K562 (cell line): Measurements from ENCODE around the gene ZNF791. TPM values are rescaled to one million over a fixed set of nuclear protein-coding genes. Genes with fewer than 3 reads are reported as not detected.

Experiments used
- ATAC-seq: fragments of 200-7000 bp; cut with Tn5 transposase; 3 replicates; pipeline ENCODE4 v1.9.1; 2020; ENCODE audit warnings: moderate library complexity
- BruUV-seq: library from RNA; stranded (reverse); fragments of 400-500 nt; replicated peaks from 2 replicates; lab custom pipeline; 2021; lab: Mats Ljungman, UMichigan
- CTCF ChIA-PET: fragments of 300-600 bp; formaldehyde crosslinking; extraction: SDS; loops from one replicate; lab custom pipeline; 2021; ENCODE audit warnings: low intra/inter-chr PET ratio; lab: Yijun Ruan, JAX
- POLR2A ChIA-PET: fragments of 300-600, 350-650 bp; sonication (Branson Sonifier 250); formaldehyde crosslinking; extraction: SDS; loops from one replicate; lab custom pipeline; 2021; ENCODE audit warnings: antibody characterized with exemption, inconsistent platforms; lab: Yijun Ruan, JAX
- DNase-seq, 4 experiments: peaks; one replicate each; pipeline versions ENCODE4 v3.0.0 to v3.0.0-alpha.2; 2011 to 2018; ENCODE audit warnings: low spot score in 3 of 4, mixed read lengths in 3 of 4; ENCODE audit errors: extremely low read depth in 1 of 4
- FAIRE-seq: peaks from 2 replicates; lab custom pipeline; 2011; peaks lifted over from hg19 to GRCh38; lab: Jason Lieb, UNC
- H2AFZ ChIP-seq: 2 replicates; pipeline ENCODE4 v1.6.0; 2011; ENCODE audit warnings: low read depth, low read length, control low read depth, inconsistent platforms
- H3K27ac ChIP-seq: fragments of 200-600 bp; 3 replicates; pipeline ENCODE4 v1.8.0; 2011; ENCODE audit warnings: low read depth, mild to moderate bottlenecking, control low read depth, inconsistent platforms, low read length, moderate library complexity, mixed read lengths; ENCODE audit errors: extremely low read depth
- H3K27me3 ChIP-seq, 2 experiments: fragments of 300-600 bp in 1 of 2; 2 replicates in 1 of 2; 3 replicates in 1 of 2; pipeline versions ENCODE4 v1.6.0 to v1.8.0; 2011; ENCODE audit warnings: inconsistent platforms in 2 of 2, low read length in 2 of 2, mild to moderate bottlenecking in 1 of 2, mixed read lengths in 1 of 2, moderate library complexity in 1 of 2; ENCODE audit not compliant: control insufficient read depth in 2 of 2, insufficient read depth in 2 of 2
- H3K36me3 ChIP-seq: fragments of 300-600 bp; 3 replicates; pipeline ENCODE4 v1.8.0; 2011; ENCODE audit warnings: mild to moderate bottlenecking, low read length, inconsistent platforms; ENCODE audit not compliant: control insufficient read depth, insufficient read depth
- H3K4me1 ChIP-seq, 2 experiments: fragments of 200-600 bp in 1 of 2; replicated peaks in 1 of 2; 2 replicates in 1 of 2; 3 replicates in 1 of 2; pipeline versions ENCODE4 v1.5.1 to v1.8.0; 2011; ENCODE audit warnings: inconsistent platforms in 2 of 2, low read length in 2 of 2, mild to moderate bottlenecking in 1 of 2, mixed read lengths in 1 of 2, moderate library complexity in 1 of 2; ENCODE audit not compliant: control insufficient read depth in 2 of 2, insufficient read depth in 2 of 2
- H3K4me2 ChIP-seq: 2 replicates; pipeline ENCODE4 v1.6.1; 2011; ENCODE audit warnings: low read length, control low read depth, inconsistent platforms, mixed read lengths; ENCODE audit not compliant: insufficient read depth
- H3K4me3 ChIP-seq: fragments of 200-600 bp; sonication (generic), shearing (Covaris generic); 2 replicates; pipeline ENCODE4 v1.5.1; 2016; ENCODE audit warnings: control low read depth, inconsistent platforms
- H3K79me2 ChIP-seq: fragments of 200-600 bp; 3 replicates; pipeline ENCODE4 v1.8.0; 2011; ENCODE audit warnings: low read length, inconsistent platforms; ENCODE audit not compliant: control insufficient read depth, insufficient read depth
- H3K9ac ChIP-seq, 2 experiments: 2 replicates each; pipeline versions ENCODE4 v1.6.0 to v1.6.1; 2011; ENCODE audit warnings: low read depth in 2 of 2, low read length in 2 of 2, control low read depth in 1 of 2, inconsistent platforms in 1 of 2, mild to moderate bottlenecking in 1 of 2, mixed read lengths in 1 of 2; ENCODE audit not compliant: insufficient read depth in 1 of 2
- H3K9me1 ChIP-seq: one replicate; pipeline ENCODE4 v1.6.0; 2011; ENCODE audit warnings: inconsistent platforms, mild to moderate bottlenecking, low read length, moderate library complexity; ENCODE audit not compliant: control insufficient read depth, insufficient read depth
- H3K9me3 ChIP-seq: replicated peaks from 2 replicates; pipeline ENCODE4 v1.5.1; 2011; ENCODE audit warnings: low read depth, low read length, inconsistent platforms; ENCODE audit not compliant: control insufficient read depth, insufficient read depth
- H4K20me1 ChIP-seq: replicated peaks from 2 replicates; pipeline ENCODE4 v1.6.1; 2011; ENCODE audit warnings: low read length, inconsistent platforms, mixed read lengths; ENCODE audit not compliant: control insufficient read depth, insufficient read depth
- BRF2 ChIP-seq: IDR thresholded peaks from 3 replicates; pipeline ENCODE4 v1.6.1; 2011; ENCODE audit warnings: borderline replicate concordance, mild to moderate bottlenecking; ENCODE audit not compliant: insufficient read length, insufficient read depth
- DPF2 ChIP-seq: fragments of 450-650 bp; IDR thresholded peaks from 2 replicates; pipeline ENCODE4 v1.6.1; 2016
- HDAC6 ChIP-seq: IDR thresholded peaks from 2 replicates; pipeline ENCODE4 v1.6.1; 2012; ENCODE audit warnings: low read depth, mild to moderate bottlenecking, control low read depth, inconsistent platforms, low read length, moderate library complexity
- JUN ChIP-seq, 2 experiments: sonication (generic) in 1 of 2; formaldehyde crosslinking in 1 of 2; IDR thresholded peaks; 2 replicates each; pipeline versions ENCODE4 v1.6.1 to v1.8.0; 2012 to 2022; ENCODE audit warnings: borderline replicate concordance in 2 of 2, mild to moderate bottlenecking in 2 of 2, improper control_type of control experiment in 1 of 2, low read depth in 1 of 2, low read length in 1 of 2, missing genetic modification reagents in 1 of 2
- NCOA6 ChIP-seq: fragments of 450-650 bp; IDR thresholded peaks from 2 replicates; pipeline ENCODE4 v1.6.1; 2017; ENCODE audit warnings: mild to moderate bottlenecking
- NFE2 ChIP-seq: IDR thresholded peaks from 2 replicates; pipeline ENCODE4 v1.6.1; 2014; ENCODE audit warnings: antibody characterized with exemption, low read depth
- PHF20 ChIP-seq: fragments of 450-650 bp; IDR thresholded peaks from 2 replicates; pipeline ENCODE4 v1.6.1; 2018; ENCODE audit not compliant: partially characterized antibody
- PKNOX1 ChIP-seq: fragments of 450-650 bp; IDR thresholded peaks from 2 replicates; pipeline ENCODE4 v1.6.1; 2016
- RBFOX2 ChIP-seq: fragments of 200-400 bp; formaldehyde crosslinking; IDR thresholded peaks from 2 replicates; pipeline ENCODE4 v1.6.1; 2017; ENCODE audit warnings: low read depth, mild to moderate bottlenecking, low read length, moderate library complexity
- TAF15 ChIP-seq: fragments of 200-400 bp; formaldehyde crosslinking; IDR thresholded peaks from 2 replicates; pipeline ENCODE4 v1.6.1; 2017; ENCODE audit warnings: mild to moderate bottlenecking, low read depth, low read length, moderate library complexity
- TAL1 ChIP-seq: fragments of 450-650 bp; IDR thresholded peaks from 2 replicates; pipeline ENCODE4 v1.6.1; 2016; ENCODE audit warnings: mild to moderate bottlenecking
- TCF3 ChIP-seq: sonication (generic); formaldehyde crosslinking; IDR thresholded peaks from 2 replicates; pipeline ENCODE4 v1.4.0; 2020; ENCODE audit warnings: mild to moderate bottlenecking, missing genetic modification reagents
- THRAP3 ChIP-seq: fragments of 450-650 bp; IDR thresholded peaks from 2 replicates; pipeline ENCODE4 v1.6.1; 2016; ENCODE audit warnings: mild to moderate bottlenecking, inconsistent platforms, borderline replicate concordance
- TOE1 ChIP-seq, 2 experiments: fragments of 450-650 bp in 1 of 2; sonication (generic) in 1 of 2; formaldehyde crosslinking in 1 of 2; IDR thresholded peaks; 2 replicates each; pipeline versions ENCODE4 v1.7.1 to v1.8.0; 2016 to 2022; ENCODE audit warnings: borderline replicate concordance in 2 of 2, mild to moderate bottlenecking in 2 of 2, antibody characterized with exemption in 1 of 2, inconsistent platforms in 1 of 2, low read depth in 1 of 2, missing genetic modification reagents in 1 of 2, moderate library complexity in 1 of 2
- TRIM24 ChIP-seq, 2 experiments: fragments of 450-650 bp; IDR thresholded peaks; 2 replicates each; pipeline ENCODE4 v1.6.1; 2016
- ZNF175 ChIP-seq: fragments of 200-800 bp; sonication (Bioruptor generic); IDR thresholded peaks from 2 replicates; pipeline ENCODE4 v1.6.1; 2016; ENCODE audit warnings: low read depth, mild to moderate bottlenecking, missing genetic modification characterization, missing compliant biosample characterization
- ZNF274 ChIP-seq: IDR thresholded peaks from 2 replicates; pipeline ENCODE4 v1.6.1; 2011; ENCODE audit warnings: low read depth, mild to moderate bottlenecking, low read length, moderate library complexity, borderline replicate concordance
- ZNF282 ChIP-seq: sonication (generic); formaldehyde crosslinking; IDR thresholded peaks from 2 replicates; pipeline ENCODE4 v1.8.1; 2023; ENCODE audit warnings: missing genetic modification reagents
- ZNF77 ChIP-seq: fragments of 250-450 bp; sonication (Bioruptor Pico); IDR thresholded peaks from 2 replicates; pipeline ENCODE4 v1.5.0; 2020
- WGBS: fragments of 100-300 bp; shearing (Covaris generic); methylation state at CpG from one replicate; pipeline ENCODE4 v1.1.6; 2016; ENCODE audit warnings: low coverage, mixed read lengths; ENCODE audit not compliant: insufficient coverage; ENCODE audit errors: missing lambda C conversion rate; 5-methylcytosine and 5-hydroxymethylcytosine counted together
- in situ Hi-C: fragments of 300-500 bp; cut with MboI; formaldehyde crosslinking; loops from 4 replicates; pipeline ENCODE4 v1.15.0; 2018; ENCODE audit warnings: inconsistent platforms, mixed read lengths
- intact Hi-C: fragments of 100-400 bp; cut with micrococcal nuclease; formaldehyde crosslinking; loops from 2 replicates; pipeline ENCODE4 v1.14.2; 2022
- polyA plus RNA-seq, 8 experiments: library from polyadenylated mRNA; depleted of rRNA in 4 of 8; stranded (reverse) in 5 of 8; unstranded in 3 of 8; fragments of >200 nt; fragmentation: Nextera tagmentation in 2 of 8; fragmentation: Illumina TruSeq in 1 of 8; extraction: Ambion mirVana in 2 of 8; extraction: Trizol in 1 of 8; gene quantifications; 2 replicates each; pipeline versions ENCODE4 v1.2.1 to v1.2.3, GENCODE V29; 2011 to 2014; ENCODE audit warnings: inconsistent platforms in 1 of 8, missing spikeins in 1 of 8
- total RNA-seq, 7 experiments: library from RNA; depleted of rRNA in 6 of 7; stranded (reverse); fragments of >200 nt in 6 of 7; fragmentation: Illumina TruSeq in 2 of 7; extraction: Trizol in 2 of 7; gene quantifications; 2 replicates each; pipeline versions ENCODE4 v1.2.1 to v1.2.3, GENCODE V29; 2011 to 2021; ENCODE audit warnings: low replicate concordance in 1 of 7
- TF ChIP-seq, protein P1 (sequence below): fragments of 250-450 bp; sonication (Bioruptor Pico); IDR thresholded peaks from 2 replicates; pipeline ENCODE4 v1.4.0; 2020

ZNF791 gene
- total and polyA plus RNA-seq, 9 of the 15 experiments (the other 6 are each of a cell fraction or from before 2014, with no cell fraction given), result 7.8 to 22.7 (median 13.1) TPM

GRCh38 chr19:12652219-12652618 is 41.5 kb downstream of the ZNF791 start (continued):
- TF ChIP-seq ZNF175 (CRISPR knock-in tag) (no peak), NCOA6 (no peak), NFE2 (peak; percentile 64), DPF2 (peak; percentile 51; the same call in 1 of the 2 replicates), PKNOX1 (no peak; the same call in 1 of the 2 replicates), TRIM24 (IDR thresholded peaks at IDR 0.05) (no peak), PHF20 (no peak), TCF3 (no peak), TAL1 (peak; percentile 31; the same call in 1 of the 2 replicates)
- TF ChIP-seq, all 486 proteins: peak for 9

GRCh38 chr19:12655546-12655945 is 44.8 kb downstream of the ZNF791 start:
- no peak for ATAC-seq
- Histone ChIP-seq H3K27ac (no peak overlapping the region), H3K36me3 (peaks cover 23% of the 10 kb centered on the region; the same call in 2 of the 3 replicates), H3K9me1 (no peaks in the 10 kb centered on the region), H3K4me2 (no peak overlapping the region), H3K9ac (no peak overlapping the region), H4K20me1 (no peaks in the 10 kb centered on the region), H2AFZ (no peak overlapping the region), H3K27me3 (no peaks in the 10 kb centered on the region), H3K79me2 (no peaks in the 10 kb centered on the region), H3K4me3 (no peak overlapping the region), H3K9me3 (0 out of 2 replicates have a peak, but pooled peaks cover 1% of the 10 kb centered on the region), H3K4me1 (peaks cover 4 to 8% of the 10 kb centered on the region in 2 experiments; a peak in 4 of 5 replicates)
- in situ Hi-C loops (no loop called here), intact Hi-C loops (no loop called here)
- DNase-seq, result no peak
- WGBS, result 82% methylated on average over 8 of the region's 8 CpGs
- no peak for FAIRE-seq
- ChIA-PET POLR2A (interaction anchor here (0.5 kb wide), 1 partner anchor 11 kb away, joined by 5 read pairs; the partner anchor contains the start of genes MAN2B1 and WDR83), CTCF (no interaction called here)
- no TSS peak for BruUV-seq
- TF ChIP-seq JUN (IDR thresholded peaks at IDR 0.05; ENCODE audit: borderline replicate concordance, low read depth, low read length) (no peak), JUN (CRISPR knock-in tag; IDR thresholded peaks at IDR 0.05; ENCODE audit: borderline replicate concordance) (no peak), THRAP3 (no peak), HDAC6 (no peak), ZNF282 (CRISPR knock-in tag) (no peak), BRF2 (no peak), TOE1 (IDR thresholded peaks at IDR 0.05; ENCODE audit: borderline replicate concordance) (no peak), TOE1 (CRISPR knock-in tag; IDR thresholded peaks at IDR 0.05; ENCODE audit: borderline replicate concordance, low read depth) (no peak), ZNF77 (CRISPR knock-in tag) (no peak), RBFOX2 (no peak), TAF15 (no peak), ZNF274 (no peak)
- TF ChIP-seq, protein P1, sequence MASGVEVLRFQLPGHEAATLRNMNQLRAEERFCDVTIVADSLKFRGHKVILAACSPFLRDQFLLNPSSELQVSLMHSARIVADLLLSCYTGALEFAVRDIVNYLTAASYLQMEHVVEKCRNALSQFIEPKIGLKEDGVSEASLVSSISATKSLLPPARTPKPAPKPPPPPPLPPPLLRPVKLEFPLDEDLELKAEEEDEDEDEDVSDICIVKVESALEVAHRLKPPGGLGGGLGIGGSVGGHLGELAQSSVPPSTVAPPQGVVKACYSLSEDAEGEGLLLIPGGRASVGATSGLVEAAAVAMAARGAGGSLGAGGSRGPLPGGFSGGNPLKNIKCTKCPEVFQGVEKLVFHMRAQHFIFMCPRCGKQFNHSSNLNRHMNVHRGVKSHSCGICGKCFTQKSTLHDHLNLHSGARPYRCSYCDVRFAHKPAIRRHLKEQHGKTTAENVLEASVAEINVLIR (CRISPR knock-in tag), result no peak
